Thyroid gland (tissue), 4 donors: Measurements from ENCODE around the gene RENBP. TPM values are rescaled to one million over a fixed set of nuclear protein-coding genes. Genes with fewer than 3 reads are reported as not detected.
A peak's percentile ranks its signal among the peaks of the same experiment; 100 is the strongest.

Experiments
- DNase-seq, 2 donors: peaks; one replicate each; pipeline ENCODE4 v3.0.0-alpha.2; 2019
- H3K27ac ChIP-seq, 3 donors: fragments of 200-600 bp; sonication (generic); 1 replicate in 2 of 3; 2 replicates in 1 of 3; pipeline ENCODE4 v1.5.1; 2016 to 2019; ENCODE audit warnings: mild to moderate bottlenecking in 1 of 3, moderate library complexity in 1 of 3
- H3K27me3 ChIP-seq: fragments of 200-600 bp; sonication (generic); one replicate; pipeline ENCODE4 v1.5.1; 2019
- H3K36me3 ChIP-seq, 2 donors: fragments of 200-600 bp; sonication (generic); one replicate each; pipeline ENCODE4 v1.5.1; 2016 to 2019
- H3K4me1 ChIP-seq, 2 donors: fragments of 200-600 bp; sonication (generic); one replicate each; pipeline ENCODE4 v1.5.1; 2017 to 2019
- H3K4me3 ChIP-seq, 3 donors: fragments of 200-600 bp; sonication (generic); replicated peaks in 1 of 3; 1 replicate in 2 of 3; 2 replicates in 1 of 3; pipeline ENCODE4 v1.5.1; 2016; ENCODE audit warnings: mild to moderate bottlenecking in 1 of 3
- H3K9me3 ChIP-seq: fragments of 200-600 bp; sonication (generic); one replicate; pipeline ENCODE4 v1.5.1; 2017
- CTCF ChIP-seq, 6 experiments: fragments of 200-600 bp in 3 of 6; fragments of 450-650 bp in 3 of 6; sonication (generic) in 3 of 6; IDR thresholded peaks; one replicate each; pipeline ENCODE4 v1.5.1; 2016 to 2019; ENCODE audit warnings: antibody characterized with exemption in 6 of 6, mild to moderate bottlenecking in 2 of 6, inconsistent platforms in 1 of 6, moderate library complexity in 1 of 6
- POLR2A ChIP-seq, 2 donors: fragments of 450-650 bp; IDR thresholded peaks; one replicate each; pipeline ENCODE4 v1.6.1; 2017; ENCODE audit warnings: antibody characterized with exemption in 2 of 2, mild to moderate bottlenecking in 2 of 2, moderate library complexity in 1 of 2
- WGBS, 2 donors: methylation state at CpG; one replicate each; pipeline ENCODE4 v1.1.5; 2017; 5-methylcytosine and 5-hydroxymethylcytosine counted together
- intact Hi-C: fragments of 100-400 bp; cut with DNase I; formaldehyde crosslinking; loops from one replicate; pipeline ENCODE4 v1.15.1; 2023
- total RNA-seq, 4 donors: library from RNA; depleted of rRNA; stranded (reverse); fragments of >200 nt; gene quantifications; one replicate each; pipeline ENCODE4 v1.2.3, GENCODE V29; 2016

RENBP gene
- total RNA-seq, 4 donors from 2014 or later, result 3.6 to 16.5 (median 4.4) TPM

- 48 to 60% methylated on average over 1 to 14 of the region's 14 CpGs for WGBS, 2 donors
- no peak for DNase-seq
- peaks cover 4 to 20% of the 10 kb centered on the region in 2 donors for H3K4me1 ChIP-seq
- H3K4me3 ChIP-seq, result no peak overlapping the region
- H3K27me3 ChIP-seq, result no peaks in the 10 kb centered on the region
- no peaks in the 10 kb centered on the region for H3K36me3 ChIP-seq
- no peaks in the 10 kb centered on the region for H3K9me3 ChIP-seq
- TF ChIP-seq POLR2A (IDR thresholded peaks at IDR 0.05) (no peak), CTCF (IDR thresholded peaks at IDR 0.05) (no peak)
- H3K27ac ChIP-seq, result no peak overlapping the region
- intact Hi-C loops, result no loop called here
These were observed 20.1 kb downstream of the RENBP start for GRCh38 chrX:153924149-153924861.

DNA sequence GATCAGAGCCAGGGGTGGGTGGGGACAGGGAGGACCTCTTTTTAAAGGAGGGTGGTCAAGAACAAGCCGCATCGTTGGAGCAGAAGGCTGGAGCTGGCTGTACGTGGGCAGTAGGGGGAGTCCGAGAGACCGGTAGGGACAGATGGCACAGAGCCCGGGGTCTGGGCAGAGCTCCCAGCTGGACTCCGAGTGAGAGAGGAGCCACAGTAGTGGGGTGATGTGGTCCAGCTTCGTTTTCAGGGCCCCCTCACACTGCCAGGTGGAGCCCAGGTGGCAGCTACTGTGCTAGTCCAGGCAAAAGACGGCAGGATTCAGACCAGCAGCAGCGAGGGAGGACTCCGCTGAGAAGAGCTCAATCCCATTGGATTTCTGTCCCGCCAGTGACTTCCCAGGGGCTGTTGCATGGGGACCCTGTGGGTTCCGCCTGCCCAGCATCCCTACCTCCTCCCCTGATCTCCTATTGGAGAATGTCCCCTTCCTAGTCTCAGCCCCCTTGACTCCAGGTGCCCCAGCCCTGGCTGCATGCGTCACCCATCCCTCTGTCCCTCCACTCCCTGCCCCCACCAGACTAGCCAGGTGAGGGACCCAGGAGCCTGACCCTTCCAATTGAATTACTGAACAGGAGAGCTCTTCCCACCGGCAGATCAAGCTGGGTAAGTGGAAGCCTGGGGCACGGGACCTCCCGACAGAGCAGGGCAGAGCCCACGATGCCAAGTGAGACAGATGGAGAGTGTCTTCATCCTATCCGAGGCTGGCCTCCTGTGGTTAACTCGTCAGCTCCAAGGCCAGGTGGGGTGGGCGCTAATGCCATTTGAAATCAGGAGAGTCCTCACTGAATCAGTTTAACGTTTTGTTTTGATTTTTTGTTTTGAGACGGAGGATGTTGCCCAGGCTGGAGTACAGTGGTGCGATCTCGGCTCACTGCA, 21.2 kb downstream of the RENBP start:
- no peak overlapping the region for H3K27ac ChIP-seq
- H3K4me3 ChIP-seq, result no peak overlapping the region
- TF ChIP-seq CTCF (IDR thresholded peaks at IDR 0.05) (peak in 5 of 6 experiments; percentile 16 to 57 (median 41)), POLR2A (IDR thresholded peaks at IDR 0.05) (no peak)
- peak; percentile 83 to 87 for DNase-seq
- no peaks in the 10 kb centered on the region for H3K27me3 ChIP-seq
- H3K9me3 ChIP-seq, result no peaks in the 10 kb centered on the region
- intact Hi-C loops, result no loop called here
- H3K36me3 ChIP-seq, result no peaks in the 10 kb centered on the region
- WGBS, 2 donors, result 56 to 57% methylated on average over 9 to 21 of the region's 25 CpGs
- peaks cover 4 to 13% of the 10 kb centered on the region in 2 donors for H3K4me1 ChIP-seq

GRCh38 chrX:153921511-153922446, 22.7 kb downstream of the RENBP start:
- TF ChIP-seq POLR2A (IDR thresholded peaks at IDR 0.05) (no peak), CTCF (IDR thresholded peaks at IDR 0.05) (no peak)
- Histone ChIP-seq H3K27ac (no peak overlapping the region), H3K36me3 (no peaks in the 10 kb centered on the region), H3K4me1 (peaks cover 0 to 6% of the 10 kb centered on the region in 2 donors), H3K9me3 (no peaks in the 10 kb centered on the region), H3K4me3 (no peak overlapping the region), H3K27me3 (no peaks in the 10 kb centered on the region)
- intact Hi-C loops, result no loop called here
- WGBS, 2 donors, result 40% methylated on average over 1 of the region's 40 CpGs; no CpG with 5 or more reads in 1 of the 2 donors
- DNase-seq, result no peak

- no peaks in the 10 kb centered on the region for H3K9me3 ChIP-seq
- H3K27ac ChIP-seq, result no peak overlapping the region
- no peak for DNase-seq
- H3K4me3 ChIP-seq, result no peak overlapping the region
- TF ChIP-seq POLR2A (IDR thresholded peaks at IDR 0.05) (no peak), CTCF (IDR thresholded peaks at IDR 0.05) (no peak)
- no peaks in the 10 kb centered on the region for H3K36me3 ChIP-seq
- no peaks in the 10 kb centered on the region for H3K4me1 ChIP-seq
- no CpG with 5 or more reads among the region's 16 CpGs for WGBS, 2 donors
- H3K27me3 ChIP-seq, result no peaks in the 10 kb centered on the region
- intact Hi-C loops, result no loop called here
These were observed 23.4 kb downstream of the RENBP start for GRCh38 chrX:153921070-153921469.
